Endothelial cell of umbilical vein (primary cell): ENCODE results near the gene EGLN1.

ENCODE experiments used
- CTCF ChIP-seq, 2 donors: IDR thresholded peaks; 1 replicate in 1 of 2; 2 replicates in 1 of 2; pipeline ENCODE4 v1.5.1; 2011; ENCODE audit warnings: low read length in 2 of 2, mild to moderate bottlenecking in 2 of 2, moderate library complexity in 2 of 2, control low read depth in 1 of 2, inconsistent platforms in 1 of 2, low read depth in 1 of 2; ENCODE audit not compliant: insufficient read depth in 1 of 2; ENCODE audit errors: extremely low read depth in 1 of 2
- EZH2 ChIP-seq: IDR thresholded peaks from 2 replicates; pipeline ENCODE4 v1.6.1; 2012; ENCODE audit warnings: borderline replicate concordance, low read depth, mild to moderate bottlenecking, moderate library complexity, low read length, inconsistent platforms; ENCODE audit not compliant: severe bottlenecking
- FOS ChIP-seq: IDR thresholded peaks from 2 replicates; pipeline ENCODE4 v1.6.1; 2011; ENCODE audit warnings: mild to moderate bottlenecking, low read length, moderate library complexity, borderline replicate concordance; ENCODE audit not compliant: insufficient read depth
- GATA2 ChIP-seq: IDR thresholded peaks from 2 replicates; pipeline ENCODE4 v1.7.0; 2011; ENCODE audit warnings: low read depth, mild to moderate bottlenecking, moderate library complexity, mixed read lengths, low read length; ENCODE audit not compliant: insufficient read length, insufficient read depth
- JUN ChIP-seq: IDR thresholded peaks from 2 replicates; pipeline ENCODE4 v1.6.1; 2011; ENCODE audit warnings: borderline replicate concordance, low read depth; ENCODE audit not compliant: insufficient read length, insufficient read depth
- MAX ChIP-seq: IDR thresholded peaks from 2 replicates; pipeline ENCODE4 v1.6.1; 2011; ENCODE audit not compliant: insufficient read depth, insufficient read length
- MYC ChIP-seq: IDR thresholded peaks from one replicate; pipeline ENCODE4 v1.6.1; 2011; ENCODE audit warnings: mild to moderate bottlenecking, low read depth, low read length
- POLR2A ChIP-seq: IDR thresholded peaks from 2 replicates; pipeline ENCODE4 v1.6.1; 2012; ENCODE audit warnings: low read depth, mild to moderate bottlenecking, control low read depth, low read length
- POLR2AphosphoS5 ChIP-seq: IDR thresholded peaks from 2 replicates; pipeline ENCODE4 v1.6.1; 2012; ENCODE audit warnings: low read depth, mild to moderate bottlenecking, control low read depth, low read length, moderate library complexity; ENCODE audit not compliant: insufficient read depth

- TF ChIP-seq POLR2AphosphoS5, result no peak
- TF ChIP-seq POLR2A, result no peak
- no peak for TF ChIP-seq CTCF (IDR thresholded peaks at IDR 0.05; ENCODE audit: extremely low read depth in 1 of 2, insufficient read depth in 1 of 2, low read depth in 1 of 2, low read length in 2 of 2)
- no peak for TF ChIP-seq MAX
- TF ChIP-seq EZH2, result no peak
- no peak for TF ChIP-seq MYC
- no peak for TF ChIP-seq JUN
- TF ChIP-seq GATA2, result no peak
- no peak for TF ChIP-seq FOS
These were observed 103.0 kb downstream of the EGLN1 start for GRCh38 chr1:231319080-231319479.
